ENCODE results near the gene FGG. TPM values are rescaled to one million over a fixed set of nuclear protein-coding genes. Genes with fewer than 3 reads are reported as not detected.

FGG gene
- total RNA-seq, 6 experiments from 2014 or later: not detected

DNA sequence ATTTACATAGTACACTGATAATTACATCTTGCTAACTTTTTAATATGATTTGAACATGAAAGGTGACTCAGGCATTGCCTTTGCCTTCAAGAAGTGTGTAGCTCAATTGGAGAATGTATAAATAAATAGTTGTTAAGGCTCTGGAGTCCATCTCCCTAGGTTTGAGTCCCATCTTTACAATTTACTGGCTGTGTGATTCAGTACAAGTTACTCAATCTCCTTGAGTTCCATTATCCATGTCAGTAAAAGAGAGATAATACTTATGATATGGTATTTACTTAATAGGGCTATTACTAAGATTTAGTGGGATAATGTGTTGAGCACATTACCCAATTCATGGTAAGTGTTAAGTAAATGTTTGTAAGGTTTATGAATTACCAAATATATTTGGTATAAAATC, 1.9 kb upstream of the FGG start:
- TF ChIP-seq, protein P1, sequence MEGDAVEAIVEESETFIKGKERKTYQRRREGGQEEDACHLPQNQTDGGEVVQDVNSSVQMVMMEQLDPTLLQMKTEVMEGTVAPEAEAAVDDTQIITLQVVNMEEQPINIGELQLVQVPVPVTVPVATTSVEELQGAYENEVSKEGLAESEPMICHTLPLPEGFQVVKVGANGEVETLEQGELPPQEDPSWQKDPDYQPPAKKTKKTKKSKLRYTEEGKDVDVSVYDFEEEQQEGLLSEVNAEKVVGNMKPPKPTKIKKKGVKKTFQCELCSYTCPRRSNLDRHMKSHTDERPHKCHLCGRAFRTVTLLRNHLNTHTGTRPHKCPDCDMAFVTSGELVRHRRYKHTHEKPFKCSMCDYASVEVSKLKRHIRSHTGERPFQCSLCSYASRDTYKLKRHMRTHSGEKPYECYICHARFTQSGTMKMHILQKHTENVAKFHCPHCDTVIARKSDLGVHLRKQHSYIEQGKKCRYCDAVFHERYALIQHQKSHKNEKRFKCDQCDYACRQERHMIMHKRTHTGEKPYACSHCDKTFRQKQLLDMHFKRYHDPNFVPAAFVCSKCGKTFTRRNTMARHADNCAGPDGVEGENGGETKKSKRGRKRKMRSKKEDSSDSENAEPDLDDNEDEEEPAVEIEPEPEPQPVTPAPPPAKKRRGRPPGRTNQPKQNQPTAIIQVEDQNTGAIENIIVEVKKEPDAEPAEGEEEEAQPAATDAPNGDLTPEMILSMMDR (IDR thresholded peaks at IDR 0.05): no peak
- DNase-seq: no peak
- Mint-ChIP-seq H3K27me3 (ENCODE audit: insufficient read depth) (no peaks in the 10 kb centered on the region), H3K36me3 (ENCODE audit: low read depth) (no peaks in the 10 kb centered on the region), H3K4me3 (no peak overlapping the region), H3K27ac (no peak overlapping the region), H3K4me1 (ENCODE audit: low read depth) (no peaks in the 10 kb centered on the region), H3K9me3 (no peaks in the 10 kb centered on the region)

DNA sequence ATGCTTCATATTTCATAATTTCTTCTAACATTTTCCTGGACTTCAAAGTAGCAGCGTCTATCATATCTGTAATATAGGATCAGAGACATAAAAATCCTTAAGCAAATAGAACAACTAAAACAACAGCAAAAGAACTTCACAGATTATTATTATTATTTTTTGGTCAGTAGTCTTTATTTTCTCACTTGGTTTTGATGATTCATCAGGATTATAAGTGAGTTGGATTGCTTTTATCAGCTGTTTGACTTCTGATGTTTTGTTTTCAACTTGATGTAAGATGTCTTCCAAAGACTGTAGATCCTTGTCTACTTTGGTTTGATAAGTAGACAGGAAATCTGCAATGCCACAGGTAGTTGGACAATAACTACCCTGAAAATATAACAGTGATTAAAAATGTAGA, 623 bp downstream of the FGG start:
- TF ChIP-seq, protein P1 (IDR thresholded peaks at IDR 0.05): no peak
- H3K36me3 Mint-ChIP-seq (ENCODE audit: low read depth): no peaks in the 10 kb centered on the region
- peaks cover 2% of the 10 kb centered on the region for H3K27me3 Mint-ChIP-seq (ENCODE audit: insufficient read depth)
- no peak for DNase-seq
- H3K9me3 Mint-ChIP-seq: no peaks in the 10 kb centered on the region
- H3K4me1 Mint-ChIP-seq (ENCODE audit: low read depth): no peaks in the 10 kb centered on the region
- no peak overlapping the region for H3K27ac Mint-ChIP-seq
- H3K4me3 Mint-ChIP-seq: no peak overlapping the region

DNA sequence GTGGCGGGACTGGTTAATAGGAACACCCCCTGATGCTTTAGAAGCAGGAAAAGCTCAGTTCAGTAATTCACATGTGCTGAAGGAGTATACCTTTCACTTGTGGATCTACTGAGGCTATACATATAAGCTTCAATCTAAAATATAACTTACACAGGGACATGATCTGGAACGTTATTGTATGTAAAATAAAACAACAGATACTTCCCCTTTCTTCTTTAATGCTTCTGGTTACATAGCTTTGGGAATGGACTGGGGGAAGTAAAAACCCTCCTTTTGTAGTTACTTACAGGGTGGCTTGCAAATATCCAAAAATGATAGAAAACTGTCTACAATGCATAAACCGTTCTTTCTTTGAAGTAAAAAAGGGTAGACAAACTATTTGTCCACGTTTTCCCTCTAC, 1.9 kb downstream of the FGG start:
- TF ChIP-seq, protein P1 (IDR thresholded peaks at IDR 0.05): no peak
- Mint-ChIP-seq H3K9me3 (no peaks in the 10 kb centered on the region), H3K36me3 (ENCODE audit: low read depth) (no peaks in the 10 kb centered on the region), H3K4me3 (no peak overlapping the region), H3K27me3 (ENCODE audit: insufficient read depth) (peaks cover 2% of the 10 kb centered on the region), H3K27ac (no peak overlapping the region), H3K4me1 (ENCODE audit: low read depth) (no peaks in the 10 kb centered on the region)
- DNase-seq: no peak

DNA sequence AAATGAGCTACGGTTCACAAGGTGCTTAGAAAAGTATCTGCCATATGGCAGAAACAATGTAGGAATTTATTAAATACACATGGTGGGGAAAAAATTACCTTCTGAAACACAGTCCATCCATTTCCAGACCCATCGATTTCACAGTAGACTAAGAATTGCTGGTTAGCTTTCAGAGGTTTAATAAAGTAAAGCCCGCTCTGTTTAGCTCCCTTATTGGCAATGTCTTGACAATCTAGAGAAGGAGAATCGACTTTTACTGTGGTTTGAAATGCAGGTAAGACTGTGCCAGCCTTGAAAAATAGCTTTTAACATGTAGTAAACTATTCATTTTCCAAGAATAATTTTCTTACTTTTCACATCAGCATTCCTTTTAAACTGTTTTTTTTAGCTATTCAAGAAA, 2.9 kb downstream of the FGG start:
- Mint-ChIP-seq H3K4me3 (no peak overlapping the region), H3K27me3 (ENCODE audit: insufficient read depth) (peaks cover 2% of the 10 kb centered on the region), H3K27ac (no peak overlapping the region), H3K4me1 (ENCODE audit: low read depth) (no peaks in the 10 kb centered on the region), H3K36me3 (ENCODE audit: low read depth) (no peaks in the 10 kb centered on the region), H3K9me3 (no peaks in the 10 kb centered on the region)
- no peak for DNase-seq
- TF ChIP-seq, protein P1 (IDR thresholded peaks at IDR 0.05): no peak

DNA sequence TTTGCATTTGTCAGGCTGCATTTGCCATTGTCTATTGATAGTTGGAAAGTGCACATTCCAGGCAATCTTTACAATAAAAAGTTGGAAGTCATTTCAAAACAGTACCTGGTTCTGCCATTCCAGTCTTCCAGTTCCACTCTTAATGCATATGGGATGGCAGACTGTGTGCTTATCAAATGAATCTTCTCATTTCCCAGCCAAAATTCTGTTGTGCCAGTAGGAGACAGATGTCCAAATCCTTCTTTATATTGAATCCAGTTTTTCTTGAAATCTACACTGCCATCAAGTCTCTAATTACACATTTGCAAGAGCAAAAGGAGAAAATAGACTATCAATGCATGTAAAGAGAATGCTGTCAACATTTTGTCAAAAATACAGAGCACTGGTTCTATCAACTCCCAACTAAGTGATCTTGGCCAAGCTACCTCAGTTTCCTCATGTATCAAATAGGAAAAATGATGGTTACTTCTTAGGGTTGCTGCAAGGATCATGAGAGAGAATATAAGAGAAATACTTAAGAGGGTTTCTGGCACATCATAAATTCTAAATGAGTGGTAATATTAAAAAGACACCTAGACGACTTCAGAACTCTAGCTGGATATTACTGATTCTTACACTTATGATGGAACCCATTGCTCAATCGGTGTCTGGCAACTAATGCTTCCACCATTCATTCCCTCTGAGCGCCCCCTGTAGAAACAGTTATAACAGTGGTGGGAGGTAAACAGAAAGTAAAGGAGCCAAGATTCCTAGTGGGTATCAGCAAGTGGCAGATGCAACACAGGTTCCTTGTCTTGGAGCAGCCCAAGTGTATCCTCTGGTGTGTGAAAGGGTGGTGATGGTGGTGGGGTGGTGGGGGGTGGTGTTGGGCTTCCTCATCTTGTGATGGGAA, 3.8 kb downstream of the FGG start:
- Mint-ChIP-seq H3K27ac (no peak overlapping the region), H3K36me3 (ENCODE audit: low read depth) (no peaks in the 10 kb centered on the region), H3K9me3 (no peaks in the 10 kb centered on the region), H3K27me3 (ENCODE audit: insufficient read depth) (peaks cover 2% of the 10 kb centered on the region), H3K4me1 (ENCODE audit: low read depth) (no peaks in the 10 kb centered on the region), H3K4me3 (no peak overlapping the region)
- TF ChIP-seq, protein P1 (IDR thresholded peaks at IDR 0.05): no peak
- DNase-seq: no peak

Measured in HFFc6 (cell line).